NCI-H526 treated with DMSO at 0.1 percent for 48 hours (cell line): ENCODE results near the gene FAM162A.
"Not testable (repeated sequence)": the region's sequence is repeated elsewhere in the genome, so short reads cannot be mapped to it uniquely, and the experiment has no call there.

ENCODE experiments used
- DNase-seq: peaks from one replicate; lab custom pipeline; 2025; lab: John Stamatoyannopoulos, UW

Gene FAM162A

DNA sequence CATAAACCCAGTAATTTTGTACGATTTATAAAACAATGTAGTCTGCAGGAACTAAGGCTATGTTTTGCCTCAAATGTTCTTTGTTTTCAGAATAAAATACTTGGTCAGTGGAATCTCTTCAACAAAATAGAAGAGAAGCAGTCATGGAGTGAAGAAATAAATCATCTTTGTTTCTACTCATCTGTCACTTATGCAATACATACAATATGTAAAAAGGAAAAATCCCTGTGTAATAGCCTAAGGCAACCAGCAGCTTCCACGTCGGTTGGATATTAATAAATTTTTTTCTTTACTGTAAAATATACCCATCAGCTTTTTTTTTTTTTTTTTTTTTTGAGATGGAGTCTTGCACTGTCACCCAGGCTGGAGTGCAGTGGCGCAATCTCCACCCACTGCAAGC, 37.1 kb downstream of the FAM162A start:
- DNase-seq: no peak

DNA sequence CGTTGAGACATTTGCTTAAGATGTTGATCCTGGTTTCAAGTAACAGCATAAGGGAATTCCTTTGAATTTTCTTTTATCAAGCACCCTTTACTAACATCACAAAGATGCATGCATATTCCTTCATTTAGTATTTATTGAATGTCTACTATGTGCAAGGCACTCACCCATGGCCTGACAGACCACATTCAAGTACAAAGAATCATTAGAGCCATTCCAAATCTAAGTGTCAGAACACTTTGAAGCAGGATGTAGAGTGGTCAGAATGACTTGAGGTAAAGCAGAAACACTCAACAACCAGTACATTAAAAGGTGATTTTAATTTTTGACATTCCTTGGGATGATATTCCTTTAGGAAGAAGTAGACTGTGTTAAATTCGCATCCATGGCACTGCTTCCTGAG, 37.9 kb downstream of the FAM162A start:
- DNase-seq: no peak

DNA sequence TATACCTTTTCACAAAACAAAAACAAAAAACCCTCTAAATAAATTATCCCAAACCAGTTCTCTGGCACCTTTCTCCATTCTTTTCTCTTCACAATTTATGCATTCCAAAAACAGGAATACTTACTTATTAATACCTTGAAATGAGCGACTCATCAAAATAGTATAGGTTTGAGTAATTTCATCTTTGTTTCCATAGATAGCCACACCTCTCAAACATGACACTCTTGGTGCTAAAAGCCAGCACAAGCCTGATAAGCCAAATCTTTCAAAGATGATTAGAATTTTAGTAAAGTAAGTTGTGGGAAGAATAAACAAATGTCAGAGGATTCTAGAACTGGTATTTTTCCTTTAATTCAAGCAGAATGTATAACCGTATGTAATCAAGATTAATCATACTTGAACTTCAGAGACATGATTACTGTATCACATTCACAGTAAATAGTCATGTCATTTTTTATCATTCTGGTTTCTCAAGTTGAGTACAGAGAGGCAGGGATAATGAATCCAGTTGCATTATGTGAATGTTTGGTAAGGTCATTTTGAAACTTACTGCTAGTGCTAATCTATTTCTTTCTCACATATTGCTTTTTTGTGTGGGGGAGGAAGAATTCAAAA, 44.0 kb downstream of the FAM162A start:
- DNase-seq: no peak

DNA sequence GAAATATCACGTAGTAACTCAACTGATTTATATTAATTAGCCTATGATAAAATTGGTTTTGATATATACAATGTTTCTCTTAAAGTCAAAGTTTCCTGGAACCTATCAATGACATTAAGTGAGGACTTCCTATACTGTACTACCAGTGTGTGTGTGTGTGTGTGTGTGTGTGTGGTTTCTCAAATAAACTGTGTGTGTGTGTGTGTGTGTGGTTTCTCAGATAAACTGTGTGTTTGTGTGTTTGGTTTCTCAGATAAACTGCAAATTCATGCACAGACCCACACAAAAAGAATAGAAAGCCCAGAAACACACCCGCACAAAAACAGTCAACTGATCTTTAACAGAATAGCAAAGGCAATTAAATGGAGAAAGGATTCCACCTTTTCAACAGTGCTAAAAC, 46.4 kb downstream of the FAM162A start:
- DNase-seq: no peak

DNA sequence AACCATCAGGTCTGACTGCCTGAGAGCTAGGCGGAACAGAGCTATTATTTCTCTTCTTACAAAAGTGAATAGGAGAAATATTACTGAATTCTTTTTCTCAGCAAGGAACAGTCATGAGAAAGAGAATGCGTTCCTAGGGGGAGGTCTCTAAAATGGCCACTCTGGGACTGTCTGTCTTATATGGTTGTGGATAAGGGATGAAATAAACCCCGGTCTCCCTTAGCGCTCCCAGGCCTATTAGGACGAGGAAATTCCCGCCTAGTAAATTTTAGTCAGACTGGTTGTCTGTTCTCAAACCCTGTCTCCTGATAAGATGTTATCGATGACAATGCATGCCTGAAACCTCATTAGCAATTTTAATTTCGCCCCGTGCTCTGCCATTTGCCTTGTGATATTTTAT, 52.0 kb downstream of the FAM162A start:
- DNase-seq: no peak

DNA sequence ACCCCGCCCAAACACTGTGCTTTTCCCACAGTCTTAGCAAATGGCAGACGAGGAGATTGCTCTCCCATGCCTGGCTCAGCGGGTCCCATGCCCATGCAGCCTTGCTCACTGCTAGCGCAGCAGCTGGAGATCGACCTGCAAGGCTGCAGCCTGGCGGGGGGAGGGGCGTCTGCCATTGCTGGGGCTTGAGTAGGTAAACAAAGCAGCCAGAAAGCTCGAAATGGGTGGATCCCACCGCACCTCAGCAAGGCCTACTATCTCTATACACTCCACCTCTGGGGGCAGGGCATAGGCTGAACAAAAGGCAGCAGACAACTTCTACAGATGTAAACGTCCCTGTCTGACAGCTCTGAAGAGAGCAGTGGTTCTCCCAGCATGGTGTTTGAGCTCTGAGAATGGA, 59.1 kb downstream of the FAM162A start:
- no peak for DNase-seq

DNA sequence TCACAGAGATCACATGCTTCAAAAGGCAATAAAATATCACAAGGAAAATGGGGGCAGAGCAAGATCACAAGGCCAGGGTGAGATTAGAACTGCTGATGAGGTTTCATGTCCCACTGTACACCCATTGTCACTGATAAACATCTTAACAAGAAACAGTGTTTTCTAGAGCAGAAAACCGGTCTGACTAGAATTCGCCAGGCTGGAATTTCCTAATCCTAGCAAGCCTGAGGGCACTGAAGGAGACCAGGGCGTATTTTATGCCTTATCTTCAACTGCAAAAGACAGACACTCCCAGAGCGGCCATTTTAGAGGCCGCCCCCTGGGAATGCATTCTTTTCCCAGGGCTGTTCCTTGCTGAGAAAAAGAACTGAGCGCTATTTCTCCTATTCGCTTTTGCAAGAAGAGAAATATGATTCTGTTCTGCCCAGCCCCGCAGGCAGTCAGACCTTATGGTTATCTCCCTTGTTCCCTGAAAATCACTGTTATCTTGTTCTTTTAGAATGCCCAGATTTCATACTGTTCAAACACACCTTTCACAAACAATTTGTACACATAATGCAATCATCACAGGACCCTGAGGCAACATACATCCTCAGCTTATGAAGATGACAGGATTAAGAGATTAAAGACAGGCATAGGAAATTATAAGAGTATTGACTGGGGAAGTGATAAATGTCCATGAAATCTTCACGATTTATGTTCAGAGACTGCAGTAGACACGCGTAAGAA, 59.9 kb downstream of the FAM162A start:
- DNase-seq: not testable (repeated sequence)

DNA sequence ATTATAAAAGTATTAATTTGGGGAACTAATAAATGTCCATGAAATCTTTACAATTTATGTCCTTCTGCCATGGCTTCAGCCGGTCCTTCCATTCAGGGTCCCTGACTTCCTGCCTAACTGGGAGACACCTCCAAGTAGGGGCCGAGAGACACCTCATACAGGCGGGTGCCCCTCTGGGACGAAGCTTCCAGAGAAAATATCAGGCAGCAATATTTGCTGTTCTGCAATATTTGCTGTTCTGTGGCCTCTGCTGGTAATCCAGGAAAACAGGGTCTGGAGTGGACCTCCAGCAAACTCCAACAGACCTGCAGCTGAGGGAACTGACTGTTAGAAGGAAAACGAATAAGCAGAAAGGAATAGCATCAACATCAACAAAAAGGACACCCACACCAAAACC, 60.5 kb downstream of the FAM162A start:
- DNase-seq: not testable (repeated sequence)

DNA sequence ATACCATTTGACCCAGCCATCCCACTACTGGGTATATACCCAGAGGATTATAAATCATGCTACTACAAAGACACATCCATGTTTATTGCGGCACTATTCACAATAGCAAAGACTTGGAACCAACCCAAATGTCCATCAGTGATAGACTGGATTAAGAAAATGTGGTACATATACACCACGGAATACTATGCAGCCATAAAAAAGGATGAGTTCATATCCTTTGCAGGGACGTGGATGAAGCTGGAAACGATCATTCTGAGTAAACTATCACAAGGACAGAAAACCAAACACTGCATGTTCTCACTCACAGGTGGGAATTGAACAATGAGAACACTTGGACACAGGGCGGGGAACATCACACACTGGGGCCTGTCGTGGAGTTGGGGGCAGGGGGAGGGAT, 64.2 kb downstream of the FAM162A start:
- DNase-seq: not testable (repeated sequence)

DNA sequence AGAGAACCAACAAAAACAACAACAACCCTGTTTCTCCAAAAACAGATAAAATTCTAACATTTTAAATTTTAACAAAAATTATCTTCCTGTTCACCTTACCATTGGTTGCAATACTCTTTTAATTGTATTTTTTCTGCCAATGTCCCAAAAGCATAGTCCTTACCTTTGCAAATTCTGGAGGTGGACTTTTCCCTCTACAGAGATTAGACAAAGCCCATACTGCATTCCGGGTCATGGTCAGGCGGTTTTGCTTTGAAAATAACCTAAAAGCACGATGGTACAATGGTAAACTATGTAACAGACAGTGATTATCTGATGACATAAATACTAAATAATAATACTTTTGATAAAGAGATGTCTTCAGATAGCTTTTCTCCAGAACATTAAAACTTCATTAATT, 67.4 kb downstream of the FAM162A start:
- no peak for DNase-seq

DNA sequence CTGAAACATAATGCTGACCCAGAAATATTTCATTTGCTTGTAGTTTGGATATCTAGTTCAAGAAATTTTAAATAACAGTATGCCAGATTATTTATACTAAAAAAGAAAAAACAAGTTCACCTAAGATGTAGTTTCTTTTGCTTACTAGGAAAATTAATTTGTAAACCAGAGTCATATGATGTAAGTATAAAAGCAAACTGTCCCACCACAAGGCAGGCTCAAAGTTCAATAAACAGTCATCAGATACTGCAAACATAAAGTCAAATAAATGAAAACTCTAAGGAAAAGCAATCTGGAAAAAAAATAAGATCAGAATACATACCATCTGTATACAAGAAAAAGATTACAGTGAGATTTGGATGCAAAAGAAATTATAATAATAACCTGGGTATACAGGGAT, 72.1 kb downstream of the FAM162A start:
- DNase-seq: no peak

DNA sequence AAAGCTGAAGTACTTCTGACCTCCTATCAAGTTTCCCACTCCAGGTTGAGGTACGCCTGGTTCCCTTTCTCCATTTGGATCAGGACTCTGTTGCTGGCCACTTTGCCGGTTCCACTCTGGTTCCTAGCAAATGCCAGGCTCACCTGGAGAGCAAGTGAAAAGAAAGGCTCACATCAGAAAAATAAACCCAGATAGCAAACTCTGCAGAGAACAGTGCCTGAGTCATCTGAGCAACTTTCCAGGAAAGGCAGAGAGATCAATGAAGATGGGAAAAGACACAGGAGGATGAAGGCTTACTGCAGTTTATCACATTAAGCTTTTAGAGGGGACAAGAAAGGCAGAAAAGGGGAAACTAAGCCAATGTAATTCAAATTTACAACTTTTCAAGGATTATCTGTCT, 73.7 kb downstream of the FAM162A start:
- DNase-seq: no peak

DNA sequence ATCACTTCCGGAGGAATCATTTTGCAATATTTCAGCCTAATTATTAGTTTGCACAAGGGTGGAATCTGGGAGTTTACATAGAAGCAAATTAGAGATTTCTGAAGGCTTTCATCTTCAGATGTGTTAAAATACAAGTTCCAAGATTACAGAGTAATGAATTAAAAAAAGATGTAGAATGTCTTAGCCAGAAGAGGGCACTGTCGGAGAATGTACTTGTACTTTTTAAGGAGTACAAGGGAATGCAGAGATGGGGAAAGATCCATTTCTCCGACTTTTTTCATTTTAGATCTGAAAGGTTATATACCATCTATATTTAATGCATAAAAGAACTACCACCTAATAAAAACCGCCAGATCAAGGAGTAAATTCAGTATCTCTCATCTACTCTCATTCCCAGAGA, 75.0 kb downstream of the FAM162A start:
- no peak for DNase-seq

DNA sequence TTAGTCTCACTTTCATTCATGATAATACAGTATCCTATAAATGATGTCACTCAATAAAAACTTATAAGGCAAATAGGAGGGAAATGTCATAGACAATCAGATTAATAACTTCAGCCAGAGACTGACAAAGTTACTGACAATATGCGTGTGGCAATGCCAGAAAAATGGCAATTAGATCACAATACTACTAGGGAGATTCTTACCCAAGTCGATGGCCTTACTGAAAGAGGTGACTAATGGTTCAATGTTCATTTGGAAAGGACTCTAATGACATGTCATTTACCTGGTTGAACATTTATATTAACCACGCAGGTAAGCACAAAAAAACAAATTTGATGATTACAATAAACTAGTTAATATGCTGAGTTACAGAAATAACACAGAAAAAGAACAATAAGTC, 77.8 kb downstream of the FAM162A start:
- no peak for DNase-seq
